Stimulated activated naive CD8-positive, alpha-beta T cell treated with anti-CD3 and anti-CD28 coated beads, Interleukin-15, amount 100 ng/mL, for 72 hours (primary cell): Measurements from ENCODE around the gene PRKN.

ENCODE experiments used
- ATAC-seq: fragments of 150-1000 bp; cut with Tn5 transposase; 2 replicates; pipeline ENCODE4 v1.10.0; 2021; ENCODE audit warnings: mild to moderate bottlenecking, moderate library complexity
- DNase-seq, 2 donors: peaks; one replicate each; pipeline ENCODE4 v3.0.0; 2021 to 2022
- H3K27ac Mint-ChIP-seq, 2 donors: one replicate each; pipeline ENCODE4 v1.8.0; 2022; ENCODE audit warnings: mild to moderate bottlenecking in 2 of 2, mixed read lengths in 2 of 2, moderate library complexity in 2 of 2
- H3K27me3 Mint-ChIP-seq: one replicate; pipeline ENCODE4 v1.8.0; 2022; ENCODE audit warnings: mixed read lengths
- H3K4me1 Mint-ChIP-seq: one replicate; pipeline ENCODE4 v1.8.0; 2022; ENCODE audit warnings: mild to moderate bottlenecking, mixed read lengths
- H3K4me3 Mint-ChIP-seq, 2 donors: one replicate each; pipeline ENCODE4 v1.8.0; 2022; ENCODE audit warnings: mild to moderate bottlenecking in 2 of 2, mixed read lengths in 2 of 2, moderate library complexity in 1 of 2
- H3K9me3 Mint-ChIP-seq, 2 donors: one replicate each; pipeline ENCODE4 v1.8.0; 2022; ENCODE audit warnings: mixed read lengths in 2 of 2

The PRKN gene

DNA sequence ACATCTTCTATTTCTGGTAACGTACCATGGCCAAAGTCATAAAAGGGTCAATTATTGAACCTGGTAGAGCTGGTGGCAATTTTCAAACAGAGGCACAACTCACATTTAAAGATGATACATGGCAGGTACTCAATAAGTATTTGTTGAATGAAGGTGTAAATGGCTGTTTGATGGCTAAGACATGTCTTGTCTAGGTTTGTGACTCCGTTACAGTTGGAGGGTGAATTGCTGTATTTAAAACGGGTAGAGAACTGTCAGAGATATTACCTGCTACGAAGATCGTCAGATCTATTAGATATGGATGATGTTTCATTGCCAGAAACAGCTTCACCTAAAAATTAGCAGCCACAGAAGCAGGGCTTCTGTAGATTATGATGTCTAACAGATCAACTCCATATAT is 601.9 kb downstream of the PRKN start:
- peaks cover 0 to 23% of the 10 kb centered on the region in 2 donors for H3K9me3 Mint-ChIP-seq
- H3K27me3 Mint-ChIP-seq: no peaks in the 10 kb centered on the region
- ATAC-seq: no peak
- DNase-seq: no peak
- no peak overlapping the region for H3K27ac Mint-ChIP-seq
- no peaks in the 10 kb centered on the region for H3K4me1 Mint-ChIP-seq
- H3K4me3 Mint-ChIP-seq: no peak overlapping the region

DNA sequence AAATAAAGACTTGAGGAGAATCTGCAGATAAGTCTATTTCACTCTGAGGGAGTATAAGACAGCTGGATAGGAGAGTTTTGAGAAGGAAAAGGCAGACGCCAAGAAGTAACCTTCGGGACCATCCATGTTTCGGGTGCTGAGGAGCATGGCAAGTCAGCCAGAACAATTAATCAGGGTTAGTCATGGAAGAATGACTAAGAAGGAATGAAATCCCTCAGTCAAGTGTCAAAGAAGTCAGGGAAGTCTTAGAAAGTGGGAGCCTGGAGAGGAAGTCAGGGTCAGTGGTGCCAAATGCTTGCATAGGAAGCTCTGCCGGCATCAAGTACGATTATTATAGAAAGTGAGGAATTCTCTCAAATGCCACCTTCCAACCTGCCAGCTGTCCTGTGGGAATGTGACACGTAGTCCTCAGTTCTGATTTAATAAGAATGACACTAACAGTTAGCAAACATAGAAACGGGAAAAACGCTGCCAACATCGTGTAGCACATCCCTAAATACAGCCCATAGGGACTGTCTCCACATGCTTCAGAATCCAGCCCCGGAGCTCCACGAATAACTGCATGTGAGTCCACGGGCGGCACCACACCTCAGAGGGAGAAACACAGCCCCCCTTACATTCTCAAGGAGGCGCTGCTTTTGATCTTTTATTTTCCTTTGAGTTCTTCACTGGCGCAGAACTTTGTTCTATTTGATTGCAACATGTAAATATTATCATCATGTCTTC is 602.7 kb downstream of the PRKN start:
- Mint-ChIP-seq H3K9me3 (peaks cover 0 to 18% of the 10 kb centered on the region in 2 donors), H3K4me3 (no peak overlapping the region), H3K27me3 (no peaks in the 10 kb centered on the region), H3K27ac (no peak overlapping the region), H3K4me1 (no peaks in the 10 kb centered on the region)
- no peak for DNase-seq
- ATAC-seq: no peak

GRCh38 chr6:162123797-162124196 is 603.8 kb downstream of the PRKN start:
- no peak for DNase-seq
- peaks cover 9% of the 10 kb centered on the region for H3K4me1 Mint-ChIP-seq
- no peaks in the 10 kb centered on the region for H3K27me3 Mint-ChIP-seq
- H3K27ac Mint-ChIP-seq: no peak overlapping the region
- H3K9me3 Mint-ChIP-seq: peaks cover 0 to 16% of the 10 kb centered on the region in 2 donors
- no peak for ATAC-seq
- no peak overlapping the region for H3K4me3 Mint-ChIP-seq

GRCh38 chr6:162119341-162119740 is 608.2 kb downstream of the PRKN start:
- no peak for DNase-seq
- H3K4me3 Mint-ChIP-seq: no peak overlapping the region
- H3K9me3 Mint-ChIP-seq: peaks cover under 1 to 6% of the 10 kb centered on the region in 2 donors
- H3K4me1 Mint-ChIP-seq: peaks cover 9% of the 10 kb centered on the region
- peak overlapping the region; percentile 56 to 81 for H3K27ac Mint-ChIP-seq
- no peaks in the 10 kb centered on the region for H3K27me3 Mint-ChIP-seq
- ATAC-seq: no peak

DNA sequence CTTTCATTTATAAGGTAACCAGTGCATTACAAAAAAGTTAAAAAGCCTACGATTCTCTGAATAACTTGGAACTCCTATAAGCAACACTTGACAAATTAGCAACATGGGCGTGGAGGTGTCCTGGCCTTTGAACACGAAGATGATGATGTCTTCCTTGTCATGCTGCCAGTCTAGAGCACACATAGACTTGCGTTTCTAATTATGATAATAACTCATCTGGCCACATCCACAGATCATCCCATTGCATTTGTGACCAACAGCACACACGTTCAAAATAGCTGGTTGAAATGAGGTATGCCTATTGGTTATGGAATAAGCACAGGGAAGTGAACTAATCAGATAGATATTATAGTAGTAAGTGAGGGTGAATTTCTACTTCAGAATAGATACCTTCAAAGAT is 608.9 kb downstream of the PRKN start:
- Mint-ChIP-seq H3K4me1 (peaks cover 9% of the 10 kb centered on the region), H3K9me3 (peaks cover 0 to 6% of the 10 kb centered on the region in 2 donors), H3K27me3 (no peaks in the 10 kb centered on the region), H3K27ac (no peak overlapping the region), H3K4me3 (no peak overlapping the region)
- ATAC-seq: no peak
- DNase-seq: no peak

- Mint-ChIP-seq H3K27me3 (no peaks in the 10 kb centered on the region), H3K4me1 (peaks cover 9% of the 10 kb centered on the region), H3K4me3 (no peak overlapping the region), H3K27ac (no peak overlapping the region), H3K9me3 (peaks cover 0 to 6% of the 10 kb centered on the region in 2 donors)
- ATAC-seq (no peak), DNase-seq (no peak)
Observed at GRCh38 chr6:162116902-162117525, 610.6 kb downstream of the PRKN start.

- peak; percentile 67 for ATAC-seq
- H3K4me1 Mint-ChIP-seq: no peaks in the 10 kb centered on the region
- no peak for DNase-seq
- no peak overlapping the region for H3K4me3 Mint-ChIP-seq
- peaks cover 10 to 22% of the 10 kb centered on the region in 2 donors for H3K9me3 Mint-ChIP-seq
- peak overlapping the region in 1 of 2 donors; percentile 81 for H3K27ac Mint-ChIP-seq
- H3K27me3 Mint-ChIP-seq: no peaks in the 10 kb centered on the region
Observed at GRCh38 chr6:162109480-162110050, 618.0 kb downstream of the PRKN start.

- H3K4me1 Mint-ChIP-seq: no peaks in the 10 kb centered on the region
- DNase-seq (no peak), ATAC-seq (no peak)
- H3K9me3 Mint-ChIP-seq: peaks cover 10 to 22% of the 10 kb centered on the region in 2 donors
- H3K27ac Mint-ChIP-seq: peak overlapping the region in 1 of 2 donors; percentile 52
- no peaks in the 10 kb centered on the region for H3K27me3 Mint-ChIP-seq
- H3K4me3 Mint-ChIP-seq: no peak overlapping the region
Observed at GRCh38 chr6:162108041-162108440, 619.5 kb downstream of the PRKN start.

- no peak for DNase-seq
- Mint-ChIP-seq H3K4me1 (peaks cover 12% of the 10 kb centered on the region), H3K4me3 (no peak overlapping the region), H3K9me3 (peaks cover 14 to 24% of the 10 kb centered on the region in 2 donors), H3K27me3 (no peaks in the 10 kb centered on the region), H3K27ac (peak overlapping the region; percentile 75 to 89)
- ATAC-seq: no peak
Observed at GRCh38 chr6:162100096-162100495, 627.5 kb downstream of the PRKN start.

GRCh38 chr6:162099685-162100084 is 627.9 kb downstream of the PRKN start:
- H3K4me3 Mint-ChIP-seq: peak overlapping the region in 1 of 2 donors; percentile 3
- DNase-seq (peak; percentile 21 to 58), ATAC-seq (peak; percentile 79)
- peaks cover 12% of the 10 kb centered on the region for H3K4me1 Mint-ChIP-seq
- no peaks in the 10 kb centered on the region for H3K27me3 Mint-ChIP-seq
- H3K27ac Mint-ChIP-seq: peak overlapping the region; percentile 0 to 75
- H3K9me3 Mint-ChIP-seq: peaks cover 18 to 28% of the 10 kb centered on the region in 2 donors

DNA sequence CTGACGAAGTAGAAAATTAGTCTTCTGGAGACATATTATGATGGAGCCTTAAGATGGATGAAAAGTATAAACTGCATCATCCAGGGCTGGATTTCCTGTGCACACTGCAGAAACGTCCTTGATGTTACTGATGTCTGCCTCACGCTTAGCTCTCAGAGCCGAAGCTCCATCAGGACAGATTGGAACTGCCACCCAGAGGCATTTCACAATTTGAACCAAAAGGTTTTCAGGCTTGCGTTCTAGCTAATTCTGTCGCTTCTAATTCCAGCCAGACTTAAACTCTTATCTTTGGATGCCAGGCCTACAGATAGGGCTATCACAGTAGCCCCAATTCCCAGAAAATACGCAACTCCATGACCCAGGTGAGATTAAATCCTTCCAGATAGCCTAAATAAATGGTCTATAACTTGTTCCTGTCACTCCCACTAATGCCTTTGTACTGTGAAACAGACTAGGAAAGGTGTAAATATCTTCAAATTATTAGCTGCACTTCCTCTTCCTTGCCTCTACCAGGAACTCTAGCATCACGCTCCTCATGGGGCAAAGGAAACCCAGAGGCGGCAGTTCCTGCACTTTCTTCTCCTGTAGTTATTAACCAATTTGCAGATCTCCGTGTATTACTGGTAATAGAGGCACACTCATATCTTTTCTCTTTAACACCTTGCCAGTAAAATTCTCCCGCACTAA is 634.6 kb downstream of the PRKN start:
- Mint-ChIP-seq H3K9me3 (peaks cover 31 to 48% of the 10 kb centered on the region in 2 donors), H3K4me1 (no peaks in the 10 kb centered on the region), H3K27ac (no peak overlapping the region), H3K27me3 (no peaks in the 10 kb centered on the region), H3K4me3 (no peak overlapping the region)
- ATAC-seq: no peak
- no peak for DNase-seq

DNA sequence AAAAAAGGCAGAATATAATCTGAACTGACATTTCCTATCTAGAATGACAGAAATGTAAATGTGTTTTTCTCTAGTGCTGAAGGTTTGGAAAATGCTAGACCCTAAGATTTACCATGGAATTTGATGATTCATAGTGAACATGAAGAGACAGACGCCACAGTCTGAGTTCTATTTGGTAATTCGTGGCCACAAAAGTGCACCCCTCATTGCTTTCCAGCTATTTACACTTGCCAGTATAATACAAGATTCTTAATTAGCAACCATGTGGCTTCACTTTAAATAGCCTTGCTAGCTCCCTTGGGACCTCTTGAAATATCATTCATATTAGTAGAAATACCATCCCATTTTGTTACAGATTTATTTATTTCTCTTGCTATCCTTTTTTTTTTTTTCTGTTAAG is 636.8 kb downstream of the PRKN start:
- no peak overlapping the region for H3K27ac Mint-ChIP-seq
- peaks cover 26 to 32% of the 10 kb centered on the region in 2 donors for H3K9me3 Mint-ChIP-seq
- DNase-seq (no peak), ATAC-seq (no peak)
- H3K4me3 Mint-ChIP-seq: no peak overlapping the region
- H3K4me1 Mint-ChIP-seq: no peaks in the 10 kb centered on the region
- H3K27me3 Mint-ChIP-seq: no peaks in the 10 kb centered on the region

DNA sequence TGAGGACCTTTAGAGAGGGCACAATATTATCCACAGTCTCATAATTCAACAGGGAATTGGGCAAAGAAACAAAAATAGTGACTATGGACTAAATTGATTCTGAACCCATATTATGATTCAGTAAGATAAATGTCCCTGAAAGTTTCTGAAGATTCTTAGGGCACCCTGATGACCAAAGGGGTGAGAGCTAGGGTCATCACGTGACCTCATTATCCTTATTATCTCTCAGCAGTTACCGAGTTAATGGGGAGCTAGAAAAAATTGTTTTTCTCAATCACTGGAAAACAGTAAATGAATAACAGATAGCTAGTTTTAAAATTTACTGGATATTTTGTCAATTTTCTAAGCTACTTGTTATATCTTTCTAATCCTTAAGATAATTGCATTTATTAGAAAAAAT is 639.5 kb downstream of the PRKN start:
- DNase-seq: no peak
- ATAC-seq: no peak
- H3K4me3 Mint-ChIP-seq: no peak overlapping the region
- no peak overlapping the region for H3K27ac Mint-ChIP-seq
- peaks cover 10 to 13% of the 10 kb centered on the region in 2 donors for H3K9me3 Mint-ChIP-seq
- no peaks in the 10 kb centered on the region for H3K27me3 Mint-ChIP-seq
- no peaks in the 10 kb centered on the region for H3K4me1 Mint-ChIP-seq

- H3K27me3 Mint-ChIP-seq: no peaks in the 10 kb centered on the region
- no peaks in the 10 kb centered on the region for H3K4me1 Mint-ChIP-seq
- no peak overlapping the region for H3K4me3 Mint-ChIP-seq
- DNase-seq (no peak), ATAC-seq (no peak)
- H3K27ac Mint-ChIP-seq: no peak overlapping the region
- H3K9me3 Mint-ChIP-seq: peaks cover 14 to 27% of the 10 kb centered on the region in 2 donors
Observed at GRCh38 chr6:162085561-162085960, 642.0 kb downstream of the PRKN start.

DNA sequence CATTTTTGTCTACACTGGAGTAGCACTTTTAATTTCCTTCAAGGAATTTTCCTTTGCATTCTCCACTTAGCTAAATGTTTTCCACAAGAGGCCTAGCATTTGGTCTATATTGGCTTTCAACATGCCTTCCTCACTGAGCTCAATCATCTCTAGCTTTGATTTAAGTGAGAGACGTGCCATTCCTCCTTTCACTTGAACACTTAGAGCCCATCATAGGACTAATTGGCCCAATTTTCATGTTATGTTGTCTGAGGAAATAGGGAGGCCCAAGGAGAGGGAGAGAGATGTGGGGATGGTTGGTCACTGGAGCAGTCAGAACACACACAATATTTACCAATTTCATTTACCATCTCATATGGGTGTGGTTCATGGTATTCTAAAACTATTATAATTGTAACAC is 645.0 kb downstream of the PRKN start:
- no peak overlapping the region for H3K27ac Mint-ChIP-seq
- DNase-seq (no peak), ATAC-seq (no peak)
- no peak overlapping the region for H3K4me3 Mint-ChIP-seq
- H3K27me3 Mint-ChIP-seq: no peaks in the 10 kb centered on the region
- H3K4me1 Mint-ChIP-seq: no peaks in the 10 kb centered on the region
- H3K9me3 Mint-ChIP-seq: peaks cover 5 to 18% of the 10 kb centered on the region in 2 donors

GRCh38 chr6:162078667-162079066 is 648.9 kb downstream of the PRKN start:
- no peaks in the 10 kb centered on the region for H3K4me1 Mint-ChIP-seq
- ATAC-seq (no peak), DNase-seq (no peak)
- H3K4me3 Mint-ChIP-seq: no peak overlapping the region
- H3K9me3 Mint-ChIP-seq: peaks cover 13 to 37% of the 10 kb centered on the region in 2 donors
- H3K27ac Mint-ChIP-seq: no peak overlapping the region
- H3K27me3 Mint-ChIP-seq: no peaks in the 10 kb centered on the region
